ENCODE data around the gene C14orf93.

The C14orf93 gene

GRCh38 chr14:23009939-23010726 lies at the start of gene C14orf93:
Gene C14orf93, minus strand, starts transcription at chr14:23010143. Its CDS starts 11,120 bp downstream, at chr14:22999023.
- DNase-seq, result peak; percentile 64

GRCh38 chr14:23058654-23059504 lies 48.9 kb upstream of the C14orf93 start:
- DNase-seq, result no peak

GRCh38 chr14:23057757-23058653 lies 48.1 kb upstream of the C14orf93 start:
- no peak for DNase-seq

- no peak for DNase-seq
Measured at GRCh38 chr14:23056956-23057756, 47.2 kb upstream of the C14orf93 start, which contains the start of gene CDH24. Gene CDH24, minus strand, starts transcription at chr14:23057520. Its CDS starts 1,787 bp downstream, at chr14:23055733.

GRCh38 chr14:23056145-23056955 lies 46.4 kb upstream of the C14orf93 start:
- no peak for DNase-seq

- no peak for DNase-seq
Measured at GRCh38 chr14:23055621-23056144, 45.7 kb upstream of the C14orf93 start.

- no peak for DNase-seq
Measured at GRCh38 chr14:23055147-23055550, 45.2 kb upstream of the C14orf93 start.

GRCh38 chr14:23054000-23054811 lies 44.3 kb upstream of the C14orf93 start:
- DNase-seq, result no peak

GRCh38 chr14:23053426-23053825 lies 43.5 kb upstream of the C14orf93 start:
- no peak for DNase-seq

- DNase-seq, result no peak
Measured at GRCh38 chr14:23052671-23053070, 42.7 kb upstream of the C14orf93 start.

GRCh38 chr14:23052182-23052623 lies 42.3 kb upstream of the C14orf93 start:
- no peak for DNase-seq

GRCh38 chr14:23051141-23052057 lies 41.5 kb upstream of the C14orf93 start:
- DNase-seq, result no peak

GRCh38 chr14:23049011-23049410 lies 39.1 kb upstream of the C14orf93 start:
- no peak for DNase-seq

GRCh38 chr14:23047751-23048693 lies 38.1 kb upstream of the C14orf93 start:
- DNase-seq, result no peak

- DNase-seq, result no peak
Measured at GRCh38 chr14:23047034-23047634, 37.2 kb upstream of the C14orf93 start.

GRCh38 chr14:23045419-23046357 lies 35.7 kb upstream of the C14orf93 start:
- DNase-seq, result no peak
